Measurements from ENCODE around the gene ADAM12.
"Not testable (repeated sequence)": the region's sequence is repeated elsewhere in the genome, so short reads cannot be mapped to it uniquely, and the experiment has no call there.

ADAM12 gene

DNA sequence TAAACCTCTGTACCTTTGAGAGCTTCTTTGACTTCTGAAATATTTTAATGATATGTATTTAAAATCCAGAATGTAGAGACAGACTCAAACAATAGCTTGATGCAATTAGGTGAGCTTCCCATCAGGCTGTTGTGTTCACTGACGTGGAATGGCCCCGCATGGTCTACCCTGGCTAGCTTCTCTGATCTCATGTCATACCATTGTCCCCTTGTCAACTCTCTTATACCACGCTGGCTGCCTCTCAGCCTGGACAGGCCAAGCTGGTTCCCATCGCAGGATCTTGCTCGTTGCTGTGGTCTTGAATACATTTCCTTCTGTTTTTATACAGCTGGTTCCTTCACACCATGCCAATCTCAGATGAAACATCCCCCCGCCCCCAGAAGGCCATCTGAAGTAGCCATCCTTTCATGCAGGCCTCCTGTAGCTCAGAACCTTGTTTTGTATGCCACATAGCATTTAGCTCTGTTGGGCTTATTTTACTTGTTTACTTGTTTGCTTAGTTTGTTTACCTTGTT lies 407.7 kb downstream of the ADAM12 start:
- H3K4me3 ChIP-seq (ENCODE audit: low read depth, low read length): no peak overlapping the region
- no peak for TF ChIP-seq CTCF (IDR thresholded peaks at IDR 0.05; ENCODE audit: control insufficient read depth, extremely low read depth, insufficient read depth)

DNA sequence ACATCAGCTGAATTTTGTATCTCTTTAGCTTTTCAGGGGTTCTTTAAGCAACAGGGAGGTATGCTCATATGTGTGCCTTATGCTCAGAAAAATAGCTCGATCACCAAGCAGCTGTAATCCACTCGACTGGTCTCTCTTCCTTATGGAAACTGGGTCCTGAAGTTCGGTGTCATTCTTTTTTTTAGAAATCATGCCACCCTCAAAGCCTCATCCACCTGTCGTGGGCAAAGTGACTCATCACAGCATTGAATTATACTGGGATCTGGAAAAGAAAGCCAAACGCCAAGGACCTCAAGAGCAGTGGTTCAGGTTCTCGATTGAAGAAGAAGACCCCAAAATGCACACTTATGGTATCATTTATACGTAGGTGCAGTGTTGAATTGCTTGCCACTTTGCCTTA lies 408.3 kb downstream of the ADAM12 start:
- DNase-seq (ENCODE audit: low read depth): no peak
- no peak overlapping the region for H3K4me3 ChIP-seq (ENCODE audit: low read depth, low read length)
- no peak for TF ChIP-seq CTCF (IDR thresholded peaks at IDR 0.05; ENCODE audit: control insufficient read depth, extremely low read depth, insufficient read depth)

More for the DNA sequence above, 407.7 kb downstream of the ADAM12 start:
- DNase-seq (ENCODE audit: low read depth): no peak

DNA sequence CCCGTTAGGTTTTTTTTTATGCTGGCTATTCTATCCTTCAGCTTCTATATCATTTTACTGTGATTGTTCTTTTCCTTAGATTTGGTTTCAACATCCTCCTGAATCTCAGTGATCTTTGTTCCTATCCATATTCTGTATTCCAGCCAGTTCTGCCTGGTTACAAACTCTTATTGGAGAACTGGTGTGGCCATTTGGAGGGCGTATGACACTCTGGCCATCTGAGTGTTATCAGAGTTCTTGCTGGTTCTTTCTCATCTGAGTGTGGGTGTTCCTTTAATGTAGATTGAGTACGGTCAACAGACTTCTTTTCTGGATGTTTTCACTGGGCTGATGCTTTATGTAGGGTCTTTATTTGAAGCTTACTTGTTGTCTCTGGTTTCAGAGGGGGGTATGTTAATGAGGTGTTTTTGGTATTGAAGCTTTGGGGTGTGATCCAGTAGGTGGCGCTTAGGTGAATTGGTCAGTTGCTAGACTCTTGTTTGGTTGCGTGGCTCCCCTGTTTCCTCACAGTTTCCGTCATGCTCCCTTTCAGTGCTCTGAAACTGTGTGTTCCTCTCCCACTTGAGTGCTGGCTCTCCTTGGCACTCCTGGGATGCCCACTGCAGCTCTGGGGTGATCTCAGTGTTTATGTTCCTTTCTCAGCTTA lies 411.2 kb downstream of the ADAM12 start:
- no peak overlapping the region for H3K4me3 ChIP-seq (ENCODE audit: low read depth, low read length)
- DNase-seq (ENCODE audit: low read depth): no peak
- TF ChIP-seq CTCF (IDR thresholded peaks at IDR 0.05; ENCODE audit: control insufficient read depth, extremely low read depth, insufficient read depth): 0 out of 2 replicates have a peak, but pooled peaks have one; percentile 6

- DNase-seq (ENCODE audit: low read depth); H3K4me3 ChIP-seq (ENCODE audit: low read depth, low read length): not testable (repeated sequence)
Measured at GRCh38 chr10:125970077-125970630, 418.1 kb downstream of the ADAM12 start.

DNA sequence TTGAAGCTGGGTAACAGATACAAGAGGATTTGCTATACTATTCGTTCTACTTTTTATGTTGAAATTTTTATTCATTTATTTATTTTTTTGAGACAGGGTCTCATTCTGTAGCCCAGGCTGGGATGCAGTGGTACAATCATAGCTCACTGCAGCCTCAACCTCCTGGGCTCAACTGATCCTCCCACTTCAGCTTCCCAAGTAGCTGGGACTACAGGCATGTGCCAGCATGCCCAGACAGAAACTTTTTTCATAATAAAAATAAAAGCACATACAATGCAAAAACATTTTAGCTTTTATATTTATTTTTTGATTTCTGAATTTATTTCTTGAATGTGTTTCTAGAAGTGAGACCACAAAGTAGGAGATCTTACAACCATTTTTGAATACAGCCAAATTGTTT lies 420.7 kb downstream of the ADAM12 start:
- no peak overlapping the region for H3K4me3 ChIP-seq (ENCODE audit: low read depth, low read length)
- no peak for DNase-seq (ENCODE audit: low read depth)
- TF ChIP-seq CTCF (IDR thresholded peaks at IDR 0.05; ENCODE audit: control insufficient read depth, extremely low read depth, insufficient read depth): no peak

DNA sequence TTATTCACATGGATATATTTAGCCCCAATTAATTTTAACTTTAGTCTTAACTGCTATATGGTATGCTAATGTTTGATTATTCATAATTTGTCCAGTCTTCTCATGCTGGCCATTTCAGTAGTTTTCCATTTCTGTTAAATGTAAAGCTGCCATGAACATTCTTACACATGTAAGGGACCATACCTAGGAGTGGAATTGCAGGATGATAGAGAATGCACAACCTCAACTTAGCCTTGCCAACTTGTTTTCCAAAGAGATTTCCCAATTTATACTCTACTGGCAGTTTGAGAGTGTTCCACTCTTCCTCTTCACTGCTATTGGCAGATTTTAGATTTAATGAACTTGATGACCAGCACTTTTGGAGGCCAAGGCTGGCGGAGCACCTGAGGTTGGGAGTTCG lies 423.7 kb downstream of the ADAM12 start:
- no peak overlapping the region for H3K4me3 ChIP-seq (ENCODE audit: low read depth, low read length)
- no peak for TF ChIP-seq CTCF (IDR thresholded peaks at IDR 0.05; ENCODE audit: control insufficient read depth, extremely low read depth, insufficient read depth)
- DNase-seq (ENCODE audit: low read depth): no peak

Data from LNCaP clone FGC (cell line).